IPS DF 6.9 (cell line): ENCODE results near the gene KANK3.
"Not testable (repeated sequence)": the region's sequence is repeated elsewhere in the genome, so short reads cannot be mapped to it uniquely, and the experiment has no call there.

ENCODE experiments used
- DNase-seq: peaks from one replicate; pipeline ENCODE4 v3.0.0-alpha.2; 2013; ENCODE audit warnings: low read depth, low spot score
- H3K27ac ChIP-seq: one replicate; pipeline ENCODE4 v1.5.1; 2013; ENCODE audit warnings: low read length, control low read depth
- H3K27me3 ChIP-seq: 2 replicates; pipeline ENCODE4 v1.6.1; 2013; ENCODE audit warnings: mild to moderate bottlenecking, low read length; ENCODE audit not compliant: control insufficient read depth, insufficient read depth
- H3K36me3 ChIP-seq: 2 replicates; pipeline ENCODE4 v1.6.1; 2013; ENCODE audit warnings: low read length; ENCODE audit not compliant: control insufficient read depth, insufficient read depth
- H3K4me1 ChIP-seq: 2 replicates; pipeline ENCODE4 v1.6.1; 2013; ENCODE audit warnings: low read length; ENCODE audit not compliant: control insufficient read depth, insufficient read depth
- H3K4me3 ChIP-seq: 2 replicates; pipeline ENCODE4 v1.5.1; 2013; ENCODE audit warnings: mild to moderate bottlenecking, low read length
- H3K9me3 ChIP-seq: 2 replicates; pipeline ENCODE4 v1.6.1; 2013; ENCODE audit warnings: low read length, inconsistent platforms; ENCODE audit not compliant: control insufficient read depth, insufficient read depth
- WGBS: extraction: QIAGEN DNeasy Blood & Tissue Kit; methylation state at CpG from one replicate; pipeline ENCODE4 v1.1.7; 2013; ENCODE audit warnings: mixed read lengths, missing lambda C conversion rate; ENCODE audit not compliant: insufficient read length, insufficient coverage; 5-methylcytosine and 5-hydroxymethylcytosine counted together

The KANK3 gene

GRCh38 chr19:8314981-8315640 is 28.0 kb downstream of the KANK3 start:
- WGBS, result no CpG with 5 or more reads among the region's 11 CpGs
- not testable (repeated sequence) for H3K4me3 ChIP-seq, H3K4me1 ChIP-seq, H3K27ac ChIP-seq, H3K9me3 ChIP-seq, DNase-seq, H3K27me3 ChIP-seq
- H3K36me3 ChIP-seq, result peaks cover 20% of the 10 kb centered on the region

GRCh38 chr19:8311461-8312260 is 31.4 kb downstream of the KANK3 start:
- WGBS, result no CpG with 5 or more reads among the region's 16 CpGs
- H3K9me3 ChIP-seq, result no peaks in the 10 kb centered on the region
- no peaks in the 10 kb centered on the region for H3K27me3 ChIP-seq
- no peak overlapping the region for H3K4me3 ChIP-seq
- H3K27ac ChIP-seq, result no peak overlapping the region
- no peaks in the 10 kb centered on the region for H3K4me1 ChIP-seq
- H3K36me3 ChIP-seq, result peaks cover 20% of the 10 kb centered on the region
- DNase-seq, result no peak

GRCh38 chr19:8310342-8311055 is 32.6 kb downstream of the KANK3 start:
- DNase-seq, result no peak
- Histone ChIP-seq H3K36me3 (peaks cover 15% of the 10 kb centered on the region), H3K9me3 (no peaks in the 10 kb centered on the region), H3K4me1 (no peaks in the 10 kb centered on the region), H3K4me3 (no peak overlapping the region), H3K27ac (no peak overlapping the region), H3K27me3 (no peaks in the 10 kb centered on the region)
- WGBS, result no CpG with 5 or more reads among the region's 17 CpGs

- H3K4me3 ChIP-seq, result no peak overlapping the region
- WGBS, result no CpG with 5 or more reads among the region's 17 CpGs
Observed at GRCh38 chr19:8308891-8309291, 34.2 kb downstream of the KANK3 start.

GRCh38 chr19:8307965-8308866 is 34.8 kb downstream of the KANK3 start, which contains the start of gene CD320:
CD320 (minus strand) TSS chr19:8308358; CDS start chr19:8308290, 68 bp downstream.
- Histone ChIP-seq H3K27me3 (no peaks in the 10 kb centered on the region), H3K4me3 (peak within 1 kb of the TSS; percentile 66; the same call in 1 of the 2 replicates), H3K4me1 (no peaks in the 10 kb centered on the region), H3K27ac (no peak within 1 kb of the TSS), H3K36me3 (peaks cover 13% of the 10 kb centered on the region), H3K9me3 (no peaks in the 10 kb centered on the region)
- WGBS, result no CpG with 5 or more reads among the region's 63 CpGs
- peak; percentile 70 for DNase-seq

More at GRCh38 chr19:8308891-8309291, 34.2 kb downstream of the KANK3 start:
- H3K9me3 ChIP-seq, result no peaks in the 10 kb centered on the region
- peaks cover 10% of the 10 kb centered on the region for H3K36me3 ChIP-seq
- H3K27me3 ChIP-seq, result no peaks in the 10 kb centered on the region
- no peaks in the 10 kb centered on the region for H3K4me1 ChIP-seq
- H3K27ac ChIP-seq, result no peak overlapping the region
- DNase-seq, result no peak

- Histone ChIP-seq H3K9me3 (no peaks in the 10 kb centered on the region), H3K27me3 (no peaks in the 10 kb centered on the region), H3K36me3 (peaks cover 13% of the 10 kb centered on the region), H3K27ac (no peak overlapping the region), H3K4me1 (no peaks in the 10 kb centered on the region), H3K4me3 (peak overlapping the region; percentile 66; the same call in 1 of the 2 replicates)
- DNase-seq, result no peak
- WGBS, result no CpG with 5 or more reads among the region's 24 CpGs
Observed at GRCh38 chr19:8307400-8307964, 35.6 kb downstream of the KANK3 start.

GRCh38 chr19:8306235-8307054 is 36.6 kb downstream of the KANK3 start:
- Histone ChIP-seq H3K36me3 (peaks cover 13% of the 10 kb centered on the region), H3K4me1 (no peaks in the 10 kb centered on the region), H3K27ac (no peak overlapping the region), H3K27me3 (no peaks in the 10 kb centered on the region), H3K9me3 (no peaks in the 10 kb centered on the region), H3K4me3 (no peak overlapping the region)
- WGBS, result no CpG with 5 or more reads among the region's 17 CpGs
- no peak for DNase-seq

- DNase-seq, result no peak
- no peaks in the 10 kb centered on the region for H3K27me3 ChIP-seq
- no CpG with 5 or more reads among the region's 4 CpGs for WGBS
- H3K36me3 ChIP-seq, result peaks cover 10% of the 10 kb centered on the region
- H3K9me3 ChIP-seq, result no peaks in the 10 kb centered on the region
- H3K4me1 ChIP-seq, result no peaks in the 10 kb centered on the region
- no peak overlapping the region for H3K27ac ChIP-seq
- no peak overlapping the region for H3K4me3 ChIP-seq
Observed at GRCh38 chr19:8305798-8306197, 37.3 kb downstream of the KANK3 start.
